Effector memory CD8-positive, alpha-beta T cell (primary cell): ENCODE results near the gene ACADM.
"Not testable (repeated sequence)": the region's sequence is repeated elsewhere in the genome, so short reads cannot be mapped to it uniquely, and the experiment has no call there.

Experiments used
- ATAC-seq: fragments of 150-1000 bp; cut with Tn5 transposase; replicated peaks from 2 replicates; pipeline ENCODE4 v1.10.0; 2021; ENCODE audit warnings: mild to moderate bottlenecking, moderate library complexity
- DNase-seq, 3 experiments: peaks; one replicate each; pipeline ENCODE4 v3.0.0; 2021
- H3K27ac Mint-ChIP-seq, 2 donors: one replicate each; pipeline ENCODE4 v1.8.0; 2022; ENCODE audit warnings: mild to moderate bottlenecking in 2 of 2, mixed read lengths in 2 of 2, moderate library complexity in 2 of 2
- H3K27me3 Mint-ChIP-seq, 2 donors: one replicate each; pipeline ENCODE4 v1.8.0; 2022; ENCODE audit warnings: mixed read lengths in 2 of 2
- H3K36me3 Mint-ChIP-seq: one replicate; pipeline ENCODE4 v1.8.0; 2022; ENCODE audit warnings: mild to moderate bottlenecking, moderate library complexity, mixed read lengths; ENCODE audit not compliant: insufficient read depth
- H3K4me1 Mint-ChIP-seq, 2 donors: one replicate each; pipeline ENCODE4 v1.8.0; 2022; ENCODE audit warnings: low read depth in 2 of 2, mixed read lengths in 2 of 2
- H3K4me3 Mint-ChIP-seq, 2 donors: one replicate each; pipeline ENCODE4 v1.8.0; 2022; ENCODE audit warnings: mild to moderate bottlenecking in 2 of 2, mixed read lengths in 2 of 2, moderate library complexity in 2 of 2
- H3K9me3 Mint-ChIP-seq, 2 donors: one replicate each; pipeline ENCODE4 v1.8.0; 2022; ENCODE audit warnings: mixed read lengths in 2 of 2

Gene ACADM

GRCh38 chr1:75787524-75787923 lies 63.0 kb downstream of the ACADM start:
- Mint-ChIP-seq H3K27me3 (no peaks in the 10 kb centered on the region), H3K4me3 (peak overlapping the region; percentile 90 to 97), H3K9me3 (no peaks in the 10 kb centered on the region), H3K4me1 (peaks cover 36 to 70% of the 10 kb centered on the region in 2 donors), H3K36me3 (peaks cover 72% of the 10 kb centered on the region), H3K27ac (peak overlapping the region; percentile 96)
- DNase-seq (no peak), ATAC-seq (no peak)

- no peak for ATAC-seq
- H3K9me3 Mint-ChIP-seq: no peaks in the 10 kb centered on the region
- DNase-seq: no peak
- no peaks in the 10 kb centered on the region for H3K27me3 Mint-ChIP-seq
- peak overlapping the region; percentile 96 for H3K27ac Mint-ChIP-seq
- peak overlapping the region; percentile 90 to 97 for H3K4me3 Mint-ChIP-seq
- peaks cover 89% of the 10 kb centered on the region for H3K36me3 Mint-ChIP-seq
- H3K4me1 Mint-ChIP-seq: peaks cover 37 to 66% of the 10 kb centered on the region in 2 donors
These were observed 65.5 kb downstream of the ACADM start for GRCh38 chr1:75789988-75790387.

- no peak for ATAC-seq
- no peak for DNase-seq
- Mint-ChIP-seq H3K4me1 (peaks cover 37 to 60% of the 10 kb centered on the region in 2 donors), H3K27ac (peak overlapping the region; percentile 96), H3K4me3 (peak overlapping the region; percentile 90 to 97), H3K9me3 (no peaks in the 10 kb centered on the region), H3K36me3 (peaks cover 94% of the 10 kb centered on the region), H3K27me3 (no peaks in the 10 kb centered on the region)
These were observed 66.5 kb downstream of the ACADM start for GRCh38 chr1:75791022-75791421.

- no peak overlapping the region for H3K4me3 Mint-ChIP-seq
- H3K4me1 Mint-ChIP-seq: peaks cover 35 to 52% of the 10 kb centered on the region in 2 donors
- DNase-seq: no peak
- no peaks in the 10 kb centered on the region for H3K27me3 Mint-ChIP-seq
- H3K27ac Mint-ChIP-seq: peak overlapping the region in 1 of 2 donors; percentile 96
- H3K36me3 Mint-ChIP-seq: peaks cover 94% of the 10 kb centered on the region
- H3K9me3 Mint-ChIP-seq: no peaks in the 10 kb centered on the region
- ATAC-seq: no peak
These were observed 67.6 kb downstream of the ACADM start for GRCh38 chr1:75792091-75792490.

GRCh38 chr1:75794382-75794781 lies 69.9 kb downstream of the ACADM start:
- Mint-ChIP-seq H3K4me3 (no peak overlapping the region), H3K27ac (no peak overlapping the region), H3K4me1 (peaks cover 18 to 32% of the 10 kb centered on the region in 2 donors)

GRCh38 chr1:75795703-75796193 lies 71.2 kb downstream of the ACADM start:
- H3K27ac Mint-ChIP-seq: no peak overlapping the region
- peaks cover 70% of the 10 kb centered on the region for H3K36me3 Mint-ChIP-seq
- H3K4me1 Mint-ChIP-seq: peaks cover 14 to 18% of the 10 kb centered on the region in 2 donors
- no peaks in the 10 kb centered on the region for H3K9me3 Mint-ChIP-seq
- ATAC-seq (no peak), DNase-seq (no peak)
- H3K4me3 Mint-ChIP-seq: no peak overlapping the region
- no peaks in the 10 kb centered on the region for H3K27me3 Mint-ChIP-seq

More at GRCh38 chr1:75794382-75794781, 69.9 kb downstream of the ACADM start:
- H3K27me3 Mint-ChIP-seq: no peaks in the 10 kb centered on the region
- ATAC-seq (no peak), DNase-seq (no peak)
- H3K36me3 Mint-ChIP-seq: peaks cover 84% of the 10 kb centered on the region
- H3K9me3 Mint-ChIP-seq: no peaks in the 10 kb centered on the region

GRCh38 chr1:75796376-75797272 lies 72.1 kb downstream of the ACADM start, which contains the start of gene MSH4:
Gene MSH4 (plus strand): TSS chr1:75796882. CDS start chr1:75796986, 104 bp downstream.
- peaks cover 61% of the 10 kb centered on the region for H3K36me3 Mint-ChIP-seq
- peak within 1 kb of the TSS in 1 of 2 donors; percentile 9 for H3K4me3 Mint-ChIP-seq
- no peaks in the 10 kb centered on the region for H3K27me3 Mint-ChIP-seq
- ATAC-seq: no peak
- H3K27ac Mint-ChIP-seq: peak within 1 kb of the TSS; percentile 48 to 78
- DNase-seq: no peak
- peaks cover 9 to 10% of the 10 kb centered on the region in 2 donors for H3K4me1 Mint-ChIP-seq
- H3K9me3 Mint-ChIP-seq: no peaks in the 10 kb centered on the region

GRCh38 chr1:75797273-75797588 lies 72.7 kb downstream of the ACADM start:
- DNase-seq: no peak
- ATAC-seq: no peak
- no peaks in the 10 kb centered on the region for H3K9me3 Mint-ChIP-seq
- peak overlapping the region in 1 of 2 donors; percentile 39 for H3K27ac Mint-ChIP-seq
- no peak overlapping the region for H3K4me3 Mint-ChIP-seq
- H3K27me3 Mint-ChIP-seq: no peaks in the 10 kb centered on the region
- H3K36me3 Mint-ChIP-seq: peaks cover 55% of the 10 kb centered on the region
- peaks cover 6 to 10% of the 10 kb centered on the region in 2 donors for H3K4me1 Mint-ChIP-seq

- no peak overlapping the region for H3K4me3 Mint-ChIP-seq
- H3K27me3 Mint-ChIP-seq: no peaks in the 10 kb centered on the region
- DNase-seq (no peak), ATAC-seq (no peak)
- peak overlapping the region in 1 of 2 donors; percentile 39 for H3K27ac Mint-ChIP-seq
- peaks cover 4 to 10% of the 10 kb centered on the region in 2 donors for H3K4me1 Mint-ChIP-seq
- peaks cover 50% of the 10 kb centered on the region for H3K36me3 Mint-ChIP-seq
- no peaks in the 10 kb centered on the region for H3K9me3 Mint-ChIP-seq
These were observed 73.2 kb downstream of the ACADM start for GRCh38 chr1:75797606-75798216.

- not testable (repeated sequence) for H3K4me3 Mint-ChIP-seq, H3K4me1 Mint-ChIP-seq, ATAC-seq, H3K27ac Mint-ChIP-seq, H3K27me3 Mint-ChIP-seq, H3K9me3 Mint-ChIP-seq, DNase-seq
- peaks cover 14% of the 10 kb centered on the region for H3K36me3 Mint-ChIP-seq
These were observed 77.0 kb downstream of the ACADM start for GRCh38 chr1:75801480-75801879.

- DNase-seq: no peak
- ATAC-seq: no peak
- Mint-ChIP-seq H3K4me1 (no peaks in the 10 kb centered on the region), H3K27ac (no peak overlapping the region), H3K36me3 (no peaks in the 10 kb centered on the region), H3K4me3 (no peak overlapping the region), H3K27me3 (no peaks in the 10 kb centered on the region), H3K9me3 (no peaks in the 10 kb centered on the region)
These were observed 84.4 kb downstream of the ACADM start for GRCh38 chr1:75808921-75809320.

GRCh38 chr1:75810113-75810512 lies 85.6 kb downstream of the ACADM start:
- not testable (repeated sequence) for H3K4me1 Mint-ChIP-seq, DNase-seq, H3K4me3 Mint-ChIP-seq, H3K9me3 Mint-ChIP-seq, H3K27ac Mint-ChIP-seq, H3K36me3 Mint-ChIP-seq, H3K27me3 Mint-ChIP-seq, ATAC-seq

- DNase-seq (no peak), ATAC-seq (no peak)
- Mint-ChIP-seq H3K27ac (no peak overlapping the region), H3K4me3 (no peak overlapping the region), H3K9me3 (no peaks in the 10 kb centered on the region), H3K4me1 (no peaks in the 10 kb centered on the region), H3K36me3 (no peaks in the 10 kb centered on the region), H3K27me3 (no peaks in the 10 kb centered on the region)
These were observed 86.9 kb downstream of the ACADM start for GRCh38 chr1:75811211-75811981.
